PC-3 (cell line): ENCODE results near the gene TFDP2. TPM values are rescaled to one million over a fixed set of nuclear protein-coding genes. Genes with fewer than 3 reads are reported as not detected.
"Not testable (repeated sequence)": the region's sequence is repeated elsewhere in the genome, so short reads cannot be mapped to it uniquely, and the experiment has no call there.

Experiments used
- ATAC-seq: fragments of 200-7000 bp; cut with Tn5 transposase; 2 replicates; pipeline ENCODE4 v1.9.1; 2020; ENCODE audit warnings: mild to moderate bottlenecking, moderate library complexity
- BruUV-seq: library from RNA; stranded (reverse); fragments of 400-500 nt; replicated peaks from 2 replicates; lab custom pipeline; 2021; lab: Mats Ljungman, UMichigan
- CTCF ChIA-PET: fragments of 300-600 bp; sonication (Branson Sonifier 250); formaldehyde crosslinking; loops from one replicate; lab custom pipeline; 2022; ENCODE audit warnings: antibody characterized with exemption; lab: Charles Lee
- POLR2A ChIA-PET: fragments of 300-600 bp; sonication (Branson Sonifier 250); formaldehyde crosslinking; loops from one replicate; lab custom pipeline; 2022; ENCODE audit warnings: antibody characterized with exemption; ENCODE audit not compliant: unreplicated experiment; lab: Charles Lee
- DNase-seq: peaks from one replicate; pipeline ENCODE4 v3.0.0-alpha.2; 2015
- H2AFZ ChIP-seq: fragments of 300-600 bp; sonication (generic); 2 replicates; pipeline ENCODE4 v1.6.0; 2016; ENCODE audit warnings: antibody characterized with exemption, low read length
- H3F3A ChIP-seq: fragments of 300-600 bp; sonication (generic); one replicate; pipeline ENCODE4 v1.6.0; 2017; ENCODE audit warnings: antibody characterized with exemption, low read length, control low read depth, mild to moderate bottlenecking; ENCODE audit not compliant: unreplicated experiment
- H3K27ac ChIP-seq: fragments of 300-600 bp; sonication (generic); 2 replicates; pipeline ENCODE4 v1.5.1; 2016; ENCODE audit warnings: mild to moderate bottlenecking, low read length
- H3K27me3 ChIP-seq: fragments of 300-600 bp; sonication (generic); 2 replicates; pipeline ENCODE4 v1.6.1; 2016; ENCODE audit warnings: low read length, mixed read lengths
- H3K36me3 ChIP-seq: fragments of 300-600 bp; sonication (generic); 2 replicates; pipeline ENCODE4 v1.6.1; 2016; ENCODE audit warnings: low read depth, mixed run types, low read length, mixed read lengths
- H3K4me1 ChIP-seq: fragments of 300-600 bp; sonication (generic); 2 replicates; pipeline ENCODE4 v1.5.1; 2016; ENCODE audit warnings: low read length; ENCODE audit not compliant: insufficient read depth
- H3K4me2 ChIP-seq: fragments of 300-600 bp; sonication (generic); 2 replicates; pipeline ENCODE4 v1.6.0; 2016; ENCODE audit warnings: low read length
- H3K4me3 ChIP-seq: fragments of 300-600 bp; sonication (generic); 2 replicates; pipeline ENCODE4 v1.5.1; 2016; ENCODE audit warnings: mild to moderate bottlenecking, low read length, mixed read lengths
- H3K79me2 ChIP-seq: fragments of 300-600 bp; sonication (generic); 2 replicates; pipeline ENCODE4 v1.6.1; 2017; ENCODE audit warnings: low read length, mixed read lengths
- H3K9ac ChIP-seq: fragments of 300-600 bp; sonication (generic); 2 replicates; pipeline ENCODE4 v1.6.0; 2016; ENCODE audit warnings: mild to moderate bottlenecking, low read length
- H3K9me2 ChIP-seq: fragments of 300-600 bp; sonication (generic); replicated peaks from 2 replicates; pipeline ENCODE4 v1.6.1; 2016; ENCODE audit warnings: mixed run types, low read length, mixed read lengths
- H3K9me3 ChIP-seq: fragments of 300-600 bp; sonication (generic); 2 replicates; pipeline ENCODE4 v1.6.1; 2016; ENCODE audit warnings: low read length, mixed read lengths
- H4K20me1 ChIP-seq: fragments of 300-600 bp; sonication (generic); 2 replicates; pipeline ENCODE4 v1.6.1; 2016; ENCODE audit warnings: low read length, mixed read lengths
- CTCF ChIP-seq: fragments of 300-600 bp; sonication (generic); conservative IDR thresholded peaks from 2 replicates; pipeline ENCODE4 v1.5.1; 2017; ENCODE audit warnings: antibody characterized with exemption, low read depth, mild to moderate bottlenecking, low read length
- EZH2 ChIP-seq: fragments of 300-600 bp; sonication (generic); IDR thresholded peaks from one replicate; pipeline ENCODE4 v1.6.1; 2017; ENCODE audit warnings: antibody characterized with exemption, mild to moderate bottlenecking, low read length; ENCODE audit not compliant: unreplicated experiment
- EZH2phosphoT487 ChIP-seq: fragments of 300-600 bp; sonication (generic); IDR thresholded peaks from 2 replicates; pipeline ENCODE4 v1.6.1; 2018; ENCODE audit warnings: mild to moderate bottlenecking, antibody characterized with exemption, low read length, borderline replicate concordance
- intact Hi-C: fragments of 100-400 bp; cut with micrococcal nuclease; formaldehyde crosslinking; loops from 2 replicates; pipeline ENCODE4 v1.9.0; 2023
- total RNA-seq: library from RNA; depleted of rRNA; stranded (reverse); fragments of >200 nt; gene quantifications from 2 replicates; pipeline ENCODE4 v1.2.3, GENCODE V29; 2014

TFDP2 gene
- total RNA-seq, 1 experiment from 2014 or later: 37.9 TPM

- no peak for ATAC-seq
- intact Hi-C loops: no loop called here
- H3K9ac ChIP-seq: no peak overlapping the region
- DNase-seq: no peak
- H3K9me2 ChIP-seq: no peaks in the 10 kb centered on the region
- H3K27me3 ChIP-seq: no peaks in the 10 kb centered on the region
- no peaks in the 10 kb centered on the region for H3K36me3 ChIP-seq
- no peaks in the 10 kb centered on the region for H3K79me2 ChIP-seq
- no peak overlapping the region for H3K4me3 ChIP-seq
- no peak for TF ChIP-seq EZH2
- TF ChIP-seq CTCF: no peak
- TF ChIP-seq EZH2phosphoT487: no peak
- H2AFZ ChIP-seq: no peak overlapping the region
- ChIA-PET POLR2A (no interaction called here), CTCF (no interaction called here)
- H4K20me1 ChIP-seq: no peaks in the 10 kb centered on the region
- H3K9me3 ChIP-seq: no peaks in the 10 kb centered on the region
- BruUV-seq: no TSS peak
- no peak overlapping the region for H3K4me2 ChIP-seq
- H3F3A ChIP-seq: no peaks in the 10 kb centered on the region
- no peaks in the 10 kb centered on the region for H3K4me1 ChIP-seq
- no peak overlapping the region for H3K27ac ChIP-seq
Observed at GRCh38 chr3:142081178-142081577, 68.2 kb downstream of the TFDP2 start.

- H3K27me3 ChIP-seq: no peaks in the 10 kb centered on the region
- H3K9me2 ChIP-seq: no peaks in the 10 kb centered on the region
- H3K36me3 ChIP-seq: no peaks in the 10 kb centered on the region
- no peaks in the 10 kb centered on the region for H3K79me2 ChIP-seq
- TF ChIP-seq CTCF (no peak), EZH2phosphoT487 (no peak), EZH2 (no peak)
- H3K27ac ChIP-seq: no peak overlapping the region
- no peak overlapping the region for H3K4me2 ChIP-seq
- H2AFZ ChIP-seq: no peak overlapping the region
- no peak overlapping the region for H3K9ac ChIP-seq
- no peaks in the 10 kb centered on the region for H3K9me3 ChIP-seq
- no peaks in the 10 kb centered on the region for H4K20me1 ChIP-seq
- ATAC-seq (no peak), DNase-seq (no peak)
- intact Hi-C loops: no loop called here
- BruUV-seq: no TSS peak
- H3K4me1 ChIP-seq: no peaks in the 10 kb centered on the region
- H3K4me3 ChIP-seq: no peak overlapping the region
- ChIA-PET CTCF (no interaction called here), POLR2A (no interaction called here)
- no peaks in the 10 kb centered on the region for H3F3A ChIP-seq
Observed at GRCh38 chr3:142077859-142078500, 71.4 kb downstream of the TFDP2 start.

- no peaks in the 10 kb centered on the region for H3K79me2 ChIP-seq
- no peaks in the 10 kb centered on the region for H3K36me3 ChIP-seq
- H3K4me2 ChIP-seq: no peak overlapping the region
- ATAC-seq (no peak), DNase-seq (no peak)
- no peak overlapping the region for H3K27ac ChIP-seq
- H3K9me3 ChIP-seq: no peaks in the 10 kb centered on the region
- H2AFZ ChIP-seq: no peak overlapping the region
- intact Hi-C loops: no loop called here
- H3K27me3 ChIP-seq: no peaks in the 10 kb centered on the region
- no peaks in the 10 kb centered on the region for H3F3A ChIP-seq
- no peaks in the 10 kb centered on the region for H4K20me1 ChIP-seq
- ChIA-PET POLR2A (no interaction called here), CTCF (no interaction called here)
- H3K4me3 ChIP-seq: no peak overlapping the region
- BruUV-seq: no TSS peak
- H3K9me2 ChIP-seq: no peaks in the 10 kb centered on the region
- H3K9ac ChIP-seq: no peak overlapping the region
- no peaks in the 10 kb centered on the region for H3K4me1 ChIP-seq
- TF ChIP-seq EZH2 (no peak), EZH2phosphoT487 (no peak), CTCF (no peak)
Observed at GRCh38 chr3:142077155-142077858, 72.0 kb downstream of the TFDP2 start.

GRCh38 chr3:142075656-142076055 lies 73.7 kb downstream of the TFDP2 start:
- ATAC-seq, CTCF ChIA-PET: not testable (repeated sequence)

More at GRCh38 chr3:142075656-142076055, 73.7 kb downstream of the TFDP2 start:
- H3K4me3 ChIP-seq, H3F3A ChIP-seq, H3K27me3 ChIP-seq, H3K9me3 ChIP-seq, H3K4me1 ChIP-seq, H3K9me2 ChIP-seq, H3K36me3 ChIP-seq, H3K79me2 ChIP-seq, H2AFZ ChIP-seq, DNase-seq, intact Hi-C loops, BruUV-seq, H3K27ac ChIP-seq, H4K20me1 ChIP-seq, POLR2A ChIA-PET, H3K9ac ChIP-seq, H3K4me2 ChIP-seq: not testable (repeated sequence)
